ENCODE measurements around the gene ITGB3BP.
"Not testable (repeated sequence)": the region's sequence is repeated elsewhere in the genome, so short reads cannot be mapped to it uniquely, and the experiment has no call there.

The ITGB3BP gene

DNA sequence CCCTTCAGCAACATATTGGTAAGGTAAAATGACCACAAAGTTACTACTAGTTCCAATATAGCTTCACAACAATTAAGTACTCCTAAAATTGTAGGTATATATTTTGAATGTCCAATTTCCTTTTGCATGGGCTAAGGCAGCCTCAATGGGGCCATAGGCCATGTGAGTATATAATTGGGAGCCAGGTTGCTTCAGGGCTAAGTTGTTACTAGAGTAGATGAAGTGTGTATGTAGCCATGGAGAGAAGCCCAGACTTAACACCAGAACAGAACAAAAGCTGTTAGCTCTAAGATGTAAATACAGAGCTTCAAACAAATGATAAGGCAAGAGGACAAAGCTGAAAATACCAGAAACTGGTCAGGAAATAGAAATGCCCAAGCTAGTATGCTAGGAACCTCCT lies 16.2 kb downstream of the ITGB3BP start:
- no peak for DNase-seq (ENCODE audit: low spot score)

DNA sequence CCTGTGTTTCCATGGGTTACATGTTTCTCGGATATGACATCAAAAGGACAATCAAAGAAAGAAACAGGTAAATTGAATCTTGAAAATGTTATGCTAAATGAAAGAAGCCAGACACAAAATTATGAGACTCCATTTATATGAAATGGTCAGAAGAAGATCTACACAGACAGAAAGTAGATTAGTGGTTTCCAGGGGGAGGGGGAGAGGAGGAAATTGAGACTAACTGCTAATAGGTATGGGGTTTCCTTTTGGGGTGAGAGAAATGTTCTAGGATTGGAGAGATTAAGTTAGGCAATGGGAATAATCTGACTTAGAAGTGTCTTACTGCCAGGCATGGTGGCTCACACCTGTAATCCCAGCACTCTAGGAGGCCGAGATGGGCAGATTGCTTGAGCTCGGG lies 21.8 kb downstream of the ITGB3BP start:
- DNase-seq (ENCODE audit: low spot score), result no peak

DNA sequence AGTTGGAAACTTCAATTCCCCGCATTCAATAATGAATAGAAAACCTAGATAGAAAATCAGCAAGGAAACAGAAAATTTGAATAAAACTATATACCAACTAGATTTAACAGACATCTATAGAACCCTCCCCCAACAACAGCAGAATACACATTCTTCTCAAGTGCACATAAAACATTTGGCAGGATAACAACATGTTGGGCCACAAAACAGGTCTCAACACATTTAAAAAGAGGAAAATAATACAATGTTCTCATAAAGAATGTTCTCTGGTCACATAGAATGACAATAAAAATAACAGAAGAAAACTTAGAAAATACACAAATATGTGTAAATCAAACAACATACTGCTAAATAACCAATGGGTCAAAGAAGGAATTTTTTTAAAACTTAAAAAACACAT lies 24.9 kb downstream of the ITGB3BP start:
- DNase-seq (ENCODE audit: low spot score), result no peak

DNA sequence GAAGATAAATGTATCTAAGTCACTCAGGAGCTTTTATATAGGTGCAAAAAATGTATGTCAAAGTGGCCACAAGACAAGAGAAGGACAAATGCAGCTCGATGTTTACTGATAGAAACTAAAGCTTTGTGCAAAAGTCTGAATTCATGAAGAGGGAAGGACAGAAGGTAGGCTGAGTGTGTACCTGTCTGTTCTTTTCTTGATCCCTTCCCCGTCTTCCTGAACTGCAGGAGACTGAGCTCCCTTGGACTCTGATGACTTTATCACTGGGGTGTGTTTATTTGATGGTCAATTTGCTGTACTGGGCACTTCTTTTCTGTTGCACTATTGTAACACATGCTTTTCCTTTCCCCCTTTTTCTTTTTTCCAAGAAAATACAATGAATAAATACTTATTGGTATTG lies 25.4 kb downstream of the ITGB3BP start:
- DNase-seq (ENCODE audit: low spot score), result no peak

DNA sequence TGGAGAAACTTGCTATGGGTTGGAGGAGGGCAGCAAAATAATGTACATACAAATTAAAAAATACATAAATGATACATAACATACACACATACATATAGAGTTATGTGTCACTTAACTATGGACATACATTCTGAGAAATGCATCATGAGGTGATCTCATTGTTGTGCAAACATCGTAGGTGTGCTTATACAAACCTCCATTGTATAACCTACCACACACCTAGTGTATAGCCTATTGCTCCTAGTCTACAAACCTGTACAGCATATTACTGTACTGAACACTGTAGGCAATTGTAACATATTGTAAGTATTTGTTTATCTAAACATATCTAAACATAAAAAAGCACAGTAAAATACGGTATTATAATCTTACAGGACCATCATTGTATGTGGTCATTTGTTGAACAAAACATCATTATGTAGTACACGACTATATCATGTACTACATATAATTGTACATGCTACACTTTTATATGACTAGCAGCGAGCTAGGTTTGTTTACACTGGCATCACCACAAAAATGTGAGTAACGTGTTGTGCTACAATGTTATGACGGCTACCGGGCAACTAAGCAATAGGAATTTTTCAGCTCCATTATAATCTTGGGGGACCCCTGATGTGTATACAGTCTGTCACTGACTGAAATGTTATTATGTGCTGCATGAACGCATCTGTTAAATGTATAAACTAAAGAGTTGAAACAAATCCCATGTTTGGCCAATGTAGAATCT lies 35.5 kb downstream of the ITGB3BP start:
- DNase-seq (ENCODE audit: low spot score), result peak; percentile 65

DNA sequence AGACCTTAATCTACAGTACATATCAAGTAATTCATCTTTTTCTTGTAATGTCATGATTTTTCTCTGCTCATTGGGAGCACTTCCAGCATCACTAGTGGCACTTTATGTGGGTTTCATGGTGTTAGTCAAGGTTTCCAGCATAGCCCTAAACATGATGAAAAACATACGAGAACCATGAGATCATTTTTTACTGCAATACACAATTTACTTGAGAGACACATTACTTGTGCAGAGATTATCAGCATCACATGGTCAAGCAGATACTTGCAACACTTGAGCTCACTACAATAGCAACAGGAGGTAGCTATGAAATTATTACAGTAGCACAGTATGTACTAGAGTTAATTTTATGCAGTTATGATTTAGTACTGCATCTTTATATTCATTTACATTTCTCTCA lies 36.4 kb downstream of the ITGB3BP start:
- no peak for DNase-seq (ENCODE audit: low spot score)

DNA sequence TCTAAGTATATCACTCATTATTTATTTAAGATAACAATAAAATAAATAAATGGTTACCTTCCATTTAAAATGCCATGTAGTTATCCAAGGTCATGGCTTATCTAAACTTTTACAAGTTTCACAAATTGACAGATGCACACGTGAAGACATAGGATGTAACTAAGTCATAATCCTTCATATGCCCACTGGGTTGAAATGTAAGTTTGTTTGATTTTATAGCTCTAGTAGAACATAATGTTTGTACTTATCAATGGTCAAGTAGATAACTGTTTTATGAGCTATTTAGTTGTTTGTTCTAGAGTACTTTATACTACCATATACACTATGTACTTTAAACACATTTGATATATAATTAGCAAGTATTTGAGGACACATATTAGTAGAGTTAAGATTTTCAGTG lies 43.0 kb downstream of the ITGB3BP start:
- DNase-seq (ENCODE audit: low spot score), result no peak

DNA sequence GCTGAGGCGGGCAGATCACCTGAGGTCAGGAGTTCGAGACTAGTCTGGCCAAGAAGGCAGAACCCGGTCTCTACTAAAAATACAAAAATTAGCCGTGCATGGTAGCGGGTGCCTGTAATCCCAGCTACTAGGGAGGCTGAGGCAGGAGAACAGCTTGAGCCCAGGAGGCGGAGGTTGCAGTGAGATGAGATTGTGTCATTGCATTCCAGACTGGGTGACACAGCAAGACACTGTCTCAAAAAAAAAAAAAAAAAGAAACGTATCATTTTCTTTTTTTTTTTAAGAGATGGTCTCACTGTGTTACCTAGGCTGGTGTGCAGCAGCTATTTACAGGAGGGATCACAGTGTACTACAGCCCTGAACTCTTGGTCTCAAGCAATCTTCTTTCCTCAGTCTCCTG lies 47.3 kb downstream of the ITGB3BP start:
- DNase-seq (ENCODE audit: low spot score), result no peak

DNA sequence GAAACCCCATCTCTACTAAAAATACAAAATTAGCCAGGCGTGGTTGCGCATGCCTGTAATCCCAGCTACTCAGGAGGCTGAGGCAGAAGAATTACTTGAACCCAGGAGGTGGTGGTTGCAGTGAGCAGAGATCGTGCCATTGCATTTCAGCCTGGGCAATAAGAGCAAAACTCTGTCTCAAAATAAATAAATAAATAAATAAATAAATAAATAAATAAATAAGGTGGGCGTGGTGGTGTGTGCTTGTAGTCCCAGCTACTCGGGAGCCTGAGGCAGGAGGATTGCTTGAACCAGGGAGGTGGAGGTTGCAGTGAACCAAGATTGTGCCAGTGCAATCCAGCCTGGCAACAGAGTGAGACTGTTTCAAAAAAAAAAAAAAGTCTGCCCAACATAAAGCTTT lies 54.3 kb downstream of the ITGB3BP start:
- not testable (repeated sequence) for DNase-seq (ENCODE audit: low spot score)

DNA sequence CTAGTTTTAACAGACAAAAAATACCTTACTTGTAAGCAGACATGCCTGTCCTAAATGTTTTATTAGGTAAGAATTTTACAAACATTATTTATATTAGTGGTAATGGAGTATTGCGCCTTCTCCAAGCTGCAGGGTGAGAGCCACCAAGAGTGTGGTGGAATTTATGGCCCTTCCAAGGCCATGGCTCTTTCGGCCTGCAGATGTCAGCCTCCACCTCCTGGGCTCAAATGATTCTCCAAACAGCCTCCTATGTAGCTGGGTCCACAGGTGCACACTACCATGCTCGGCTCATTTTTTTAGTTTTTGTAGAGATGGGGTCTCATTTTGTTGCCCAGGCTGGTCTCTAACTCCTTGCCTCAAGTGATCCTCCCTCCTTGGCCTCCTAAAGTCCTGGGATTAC lies 56.3 kb downstream of the ITGB3BP start:
- DNase-seq (ENCODE audit: low spot score), result no peak

DNA sequence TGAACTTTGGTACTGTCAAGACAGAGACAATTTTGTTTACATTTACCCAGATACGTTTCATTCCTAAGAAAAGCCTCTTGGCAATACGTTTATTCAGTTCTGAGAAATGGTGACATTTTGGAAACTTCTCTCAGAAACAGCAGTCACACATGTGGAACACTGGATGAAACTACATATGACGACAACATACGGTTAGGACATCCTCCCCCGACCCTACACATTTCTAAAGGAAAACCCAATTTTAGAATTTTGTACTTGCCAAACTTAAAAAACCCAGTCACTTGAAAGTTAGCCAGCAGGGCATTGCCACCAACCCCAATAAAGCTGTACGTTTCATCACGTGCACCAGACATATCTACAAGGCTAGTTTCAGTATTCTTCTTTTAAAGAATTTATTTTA lies 56.8 kb downstream of the ITGB3BP start:
- DNase-seq (ENCODE audit: low spot score), result no peak

DNA sequence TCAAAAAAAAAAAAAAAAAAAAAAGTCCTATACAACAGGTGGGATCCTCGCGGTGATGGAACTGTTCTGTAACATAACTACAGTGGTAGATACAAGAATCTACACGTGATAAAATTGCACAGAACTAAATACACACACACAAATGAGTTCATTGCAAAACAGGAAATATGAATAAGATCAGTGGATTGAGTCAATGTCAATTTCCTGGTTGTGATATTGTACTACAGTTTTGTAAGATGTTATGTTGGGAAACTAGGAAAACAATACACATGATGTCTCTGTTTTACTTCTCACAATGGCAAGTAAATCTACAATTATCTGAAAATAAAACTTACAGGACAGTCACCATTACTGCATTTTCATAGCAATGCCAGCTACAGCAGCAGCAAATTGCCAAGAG lies 59.8 kb downstream of the ITGB3BP start:
- DNase-seq (ENCODE audit: low spot score), result no peak

DNA sequence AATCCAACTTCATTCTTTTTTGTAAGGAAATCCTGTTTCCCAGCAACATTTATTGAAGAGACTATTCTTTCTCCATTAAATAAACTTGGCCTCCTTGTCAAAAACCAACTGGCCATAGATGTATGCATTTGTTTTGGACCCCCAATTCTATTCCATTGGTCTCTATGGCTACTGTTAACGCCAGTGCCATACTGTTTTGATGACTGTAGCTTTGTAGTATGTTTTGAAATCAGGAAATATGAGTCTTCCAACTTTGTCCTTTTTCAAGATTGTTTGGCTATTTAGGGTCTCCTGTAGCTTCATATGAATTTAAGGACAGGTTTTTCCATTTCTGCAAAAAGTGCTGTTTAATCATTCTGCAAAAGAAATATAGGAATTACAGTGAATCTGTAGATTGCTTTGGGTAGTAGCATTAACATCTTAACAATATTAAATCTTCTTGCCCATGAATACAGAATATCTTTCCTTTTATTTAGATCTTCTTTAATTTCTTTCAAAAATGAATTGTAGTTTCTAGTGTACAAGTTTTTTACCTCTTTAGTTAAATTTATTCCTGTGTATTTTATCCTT lies 61.3 kb downstream of the ITGB3BP start:
- DNase-seq (ENCODE audit: low spot score), result no peak

DNA sequence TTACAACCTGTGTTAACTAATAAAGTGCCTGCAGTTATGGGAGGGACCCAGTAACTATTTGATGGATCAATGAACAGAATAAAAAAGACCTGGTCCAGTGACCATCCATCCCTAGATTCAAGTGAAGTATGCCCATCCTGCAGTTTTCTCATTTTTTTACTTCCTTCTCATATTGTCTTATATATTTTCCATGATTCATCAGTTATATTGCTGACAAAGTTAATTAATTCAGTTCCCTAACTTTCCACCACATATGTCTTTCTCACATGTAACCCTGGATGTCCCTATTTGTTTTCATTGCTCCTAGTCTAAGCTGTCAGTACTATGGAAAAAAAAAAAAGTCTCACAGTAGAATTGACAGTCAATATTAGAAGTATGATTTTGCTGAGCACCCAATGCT lies 64.3 kb downstream of the ITGB3BP start:
- DNase-seq (ENCODE audit: low spot score), result no peak

DNA sequence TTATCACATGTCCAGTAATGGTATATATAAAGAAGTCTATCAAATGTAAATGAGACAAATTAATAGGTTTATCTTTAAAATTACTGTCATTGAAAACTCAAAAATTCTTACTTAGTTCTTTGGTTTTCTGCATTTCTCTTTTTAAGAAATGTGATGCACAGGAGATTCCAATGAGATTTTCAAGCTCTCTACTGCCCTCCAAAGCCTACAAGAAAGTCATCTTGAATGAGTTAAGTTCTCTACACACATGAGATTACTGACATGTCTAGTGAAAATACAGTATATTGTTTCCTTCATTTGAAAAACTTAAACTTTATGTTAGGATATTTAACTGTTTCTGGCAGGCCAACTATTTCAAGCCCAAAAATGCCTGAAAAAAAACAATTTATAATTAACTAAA lies 68.8 kb downstream of the ITGB3BP start:
- DNase-seq (ENCODE audit: low spot score), result no peak

DNA sequence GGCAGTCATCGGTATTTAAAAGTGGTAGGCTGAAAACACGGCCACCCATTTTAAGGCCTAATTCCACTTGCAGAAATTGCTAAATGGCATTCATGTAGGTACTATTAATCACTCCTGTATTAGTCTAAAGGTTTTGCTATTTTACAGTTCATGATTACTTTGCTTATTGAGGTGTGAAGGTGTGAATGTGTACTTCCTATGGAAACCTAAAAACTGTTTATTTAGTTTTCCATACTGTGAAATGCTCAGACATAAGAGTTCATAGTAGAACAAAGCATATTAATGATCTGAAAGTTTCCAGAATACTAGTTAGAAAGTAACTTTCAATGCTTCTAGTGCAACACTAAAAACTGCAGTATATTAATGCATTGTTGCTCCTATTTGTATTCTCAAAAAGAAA lies 69.8 kb downstream of the ITGB3BP start:
- DNase-seq (ENCODE audit: low spot score), result no peak

DNA sequence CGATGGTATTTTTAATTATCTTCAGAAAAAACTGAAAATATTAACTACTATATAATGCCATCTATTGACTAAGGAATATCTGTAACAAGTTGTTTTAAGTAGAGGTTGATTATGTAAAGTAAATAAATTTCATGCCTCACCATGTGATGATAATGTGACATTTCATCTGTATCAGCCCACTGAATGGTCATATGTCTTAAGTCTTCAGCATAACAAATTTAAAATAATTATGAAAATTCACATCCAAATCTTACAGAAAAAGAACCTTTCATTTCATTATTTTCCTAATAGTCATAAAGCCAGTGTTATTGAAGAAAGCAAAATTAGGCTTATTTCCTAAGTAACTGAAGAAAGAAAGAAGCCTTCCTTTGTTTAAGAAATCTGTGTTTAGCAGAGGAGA lies 72.6 kb downstream of the ITGB3BP start:
- no peak for DNase-seq (ENCODE audit: low spot score)

DNA sequence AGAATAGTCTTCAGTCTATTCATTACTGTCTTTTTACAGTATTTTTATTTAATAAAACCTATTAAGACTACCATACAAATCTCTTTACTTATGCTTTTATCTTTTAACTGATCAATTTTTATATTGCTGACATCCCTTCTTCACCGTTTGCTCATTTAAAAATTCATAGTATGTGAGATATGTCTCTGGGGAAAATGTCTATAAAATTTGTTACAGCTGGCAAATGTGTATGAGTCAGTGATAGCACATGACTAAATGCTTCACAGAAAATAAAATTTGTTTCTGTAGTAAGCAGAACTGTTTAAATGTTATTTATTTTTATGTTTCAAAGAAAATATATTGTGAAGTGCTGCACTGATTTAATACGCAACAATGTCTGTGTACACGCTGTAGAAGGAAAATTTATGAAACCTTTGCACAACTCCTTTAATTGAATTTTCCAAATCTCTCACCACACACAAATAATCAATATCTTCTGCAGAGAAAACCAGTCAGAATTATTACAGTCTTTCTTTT lies 74.2 kb downstream of the ITGB3BP start:
- no peak for DNase-seq (ENCODE audit: low spot score)

DNA sequence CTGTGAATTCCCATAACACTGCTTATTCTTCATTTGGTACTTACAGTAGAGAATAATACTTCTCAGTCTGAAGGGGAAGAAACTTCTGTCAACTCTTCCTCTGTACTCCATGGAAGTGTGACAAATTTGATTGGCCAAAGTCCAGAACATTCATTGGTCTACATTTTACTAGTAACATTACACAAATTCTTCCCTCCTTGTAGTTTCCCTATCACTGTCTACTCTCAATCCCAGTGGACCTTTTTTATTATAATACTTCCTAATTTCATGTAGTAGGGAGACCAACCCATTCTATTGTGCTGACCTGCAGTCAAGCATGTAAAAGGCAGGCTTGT lies 80.9 kb downstream of the ITGB3BP start:
- no peak for DNase-seq (ENCODE audit: low spot score)

DNA sequence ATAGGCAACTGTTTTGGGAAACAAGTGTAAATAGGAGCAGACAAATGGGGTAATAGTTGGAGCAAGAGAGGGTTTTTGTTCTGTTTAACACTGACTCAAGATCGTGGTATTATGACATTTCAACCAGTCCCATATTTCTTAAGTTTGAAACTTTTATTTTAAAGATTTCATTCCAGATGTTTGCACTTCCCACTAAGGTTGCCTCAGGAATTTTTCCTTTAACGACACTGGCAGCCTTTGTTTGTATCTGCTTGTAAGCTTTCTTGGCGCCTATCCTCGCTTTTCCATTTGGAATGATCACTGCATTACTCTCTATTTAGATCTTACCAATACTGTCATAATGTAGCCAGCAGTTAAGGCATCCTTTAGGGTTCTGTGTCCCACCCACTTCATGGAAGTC lies 87.9 kb downstream of the ITGB3BP start:
- no peak for DNase-seq (ENCODE audit: low spot score)

DNA sequence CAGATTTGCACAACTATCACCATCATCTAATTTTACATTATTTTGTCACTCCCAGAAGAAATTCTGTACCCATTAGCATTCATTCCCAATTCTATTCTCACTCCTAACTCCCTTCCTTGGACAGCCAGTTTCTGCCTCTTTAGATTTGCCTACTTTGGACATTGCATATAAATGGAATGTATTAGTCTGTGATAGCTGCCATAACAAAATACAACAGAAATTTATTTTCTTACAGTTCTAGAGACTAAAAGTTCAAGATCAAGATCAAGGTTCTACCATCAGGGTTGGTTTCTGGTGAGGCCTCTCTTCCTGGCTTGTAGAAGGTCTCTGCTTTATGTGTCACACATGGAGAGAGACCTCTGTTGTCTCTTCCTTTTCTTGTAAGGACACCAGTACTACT lies 93.7 kb downstream of the ITGB3BP start:
- no peak for DNase-seq (ENCODE audit: low spot score)

DNA sequence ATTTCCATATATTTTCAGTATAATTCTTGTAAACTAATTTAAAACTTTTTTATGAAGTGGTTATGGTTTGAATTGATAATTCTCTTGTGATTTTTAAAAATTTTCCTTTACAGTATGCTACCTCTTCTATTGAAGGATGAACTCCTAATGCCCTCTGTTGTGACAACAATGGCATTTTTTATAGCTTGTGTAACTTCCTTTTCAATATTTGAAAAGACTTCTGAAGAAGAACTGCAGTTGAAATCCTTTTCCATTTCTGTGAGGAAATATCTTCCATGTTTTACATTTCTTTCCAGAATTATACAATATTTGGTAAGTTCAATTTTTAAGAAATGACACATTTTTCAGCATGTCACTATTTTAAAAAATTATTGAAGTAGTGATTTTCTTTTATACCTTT lies 94.2 kb downstream of the ITGB3BP start:
- no peak for DNase-seq (ENCODE audit: low spot score)

DNA sequence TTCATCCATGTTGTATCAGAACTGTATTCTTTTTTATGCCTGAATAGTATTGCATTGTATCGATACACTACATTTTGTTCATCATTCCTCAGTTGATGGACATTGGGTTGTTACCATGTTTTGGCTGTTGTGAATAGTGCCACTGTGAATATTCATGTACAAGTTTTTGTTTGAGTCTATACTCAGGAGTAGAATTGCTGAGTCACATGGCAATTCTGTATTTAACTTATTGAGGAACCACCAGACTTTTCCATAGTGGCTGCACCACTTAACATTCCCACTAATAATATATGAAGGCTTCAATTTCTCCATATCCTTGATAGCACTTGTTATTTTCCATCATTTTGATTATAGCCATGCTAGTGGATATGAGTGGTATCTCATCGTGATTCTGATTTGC lies 99.4 kb downstream of the ITGB3BP start:
- DNase-seq (ENCODE audit: low spot score), result no peak

DNA sequence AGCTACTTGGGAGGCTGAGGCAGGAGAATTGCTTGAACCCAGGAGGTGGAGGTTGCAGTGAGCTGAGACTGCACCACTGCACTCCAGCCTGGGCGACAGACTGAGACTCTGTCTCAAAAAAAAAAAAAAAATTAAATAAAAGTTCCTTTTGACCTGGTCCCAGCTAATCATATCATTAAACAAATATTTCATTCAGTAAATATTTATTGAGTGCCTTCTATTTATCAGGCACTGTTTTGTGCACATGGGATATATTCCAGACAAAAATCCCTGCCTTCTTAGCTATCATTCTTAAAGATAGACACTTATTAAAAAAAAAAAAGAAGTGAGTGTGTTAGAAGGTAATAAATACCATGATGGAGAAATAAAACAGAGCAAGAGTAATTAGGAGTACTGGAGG lies 102.3 kb downstream of the ITGB3BP start:
- not testable (repeated sequence) for DNase-seq (ENCODE audit: low spot score)
